Measurements from ENCODE around the gene FBRSL1.
A peak's percentile ranks its signal among the peaks of the same experiment; 100 is the strongest.

FBRSL1 gene

GRCh38 chr12:132542661-132543060 is 52.7 kb downstream of the FBRSL1 start:
- DNase-seq (ENCODE audit: low read depth): no peak

GRCh38 chr12:132543298-132544079 is 53.5 kb downstream of the FBRSL1 start:
- no peak for DNase-seq (ENCODE audit: low read depth)

GRCh38 chr12:132544080-132544397 is 54.1 kb downstream of the FBRSL1 start:
- DNase-seq (ENCODE audit: low read depth): no peak

GRCh38 chr12:132544498-132544897 is 54.5 kb downstream of the FBRSL1 start:
- no peak for DNase-seq (ENCODE audit: low read depth)

- DNase-seq (ENCODE audit: low read depth): no peak
Observed at GRCh38 chr12:132545164-132545953, 55.4 kb downstream of the FBRSL1 start.

GRCh38 chr12:132545955-132546354 is 56.0 kb downstream of the FBRSL1 start:
- no peak for DNase-seq (ENCODE audit: low read depth)

GRCh38 chr12:132546647-132547046 is 56.7 kb downstream of the FBRSL1 start:
- no peak for DNase-seq (ENCODE audit: low read depth)

- DNase-seq (ENCODE audit: low read depth): no peak
Observed at GRCh38 chr12:132547205-132547740, 57.3 kb downstream of the FBRSL1 start.

GRCh38 chr12:132548430-132549058 is 58.6 kb downstream of the FBRSL1 start:
- no peak for DNase-seq (ENCODE audit: low read depth)

GRCh38 chr12:132549059-132549458 is 59.1 kb downstream of the FBRSL1 start:
- DNase-seq (ENCODE audit: low read depth): no peak

- DNase-seq (ENCODE audit: low read depth): peak; percentile 6
Observed at GRCh38 chr12:132550014-132550802, 60.3 kb downstream of the FBRSL1 start.

GRCh38 chr12:132550830-132551640 is 61.1 kb downstream of the FBRSL1 start:
- DNase-seq (ENCODE audit: low read depth): no peak

- no peak for DNase-seq (ENCODE audit: low read depth)
Observed at GRCh38 chr12:132551641-132552031, 61.7 kb downstream of the FBRSL1 start.

- DNase-seq (ENCODE audit: low read depth): no peak
Observed at GRCh38 chr12:132554845-132555630, 65.1 kb downstream of the FBRSL1 start.

- DNase-seq (ENCODE audit: low read depth): no peak
Observed at GRCh38 chr12:132555686-132556085, 65.7 kb downstream of the FBRSL1 start.

- DNase-seq (ENCODE audit: low read depth): no peak
Observed at GRCh38 chr12:132556216-132556615, 66.3 kb downstream of the FBRSL1 start.

- DNase-seq (ENCODE audit: low read depth): no peak
Observed at GRCh38 chr12:132556801-132557200, 66.8 kb downstream of the FBRSL1 start.

- DNase-seq (ENCODE audit: low read depth): no peak
Observed at GRCh38 chr12:132557291-132558015, 67.5 kb downstream of the FBRSL1 start.

- DNase-seq (ENCODE audit: low read depth): no peak
Observed at GRCh38 chr12:132558042-132558856, 68.3 kb downstream of the FBRSL1 start.
